H9 (cell line): ENCODE results near the gene ANTXRL. TPM values are rescaled to one million over a fixed set of nuclear protein-coding genes. Genes with fewer than 3 reads are reported as not detected.

Source experiments
- DNase-seq: peaks from one replicate; pipeline ENCODE4 v3.0.0-alpha.2; 2017
- H2AFZ ChIP-seq: one replicate; pipeline ENCODE4 v1.6.1; 2013; ENCODE audit warnings: mild to moderate bottlenecking, low read length, control low read depth, moderate library complexity
- H2AK5ac ChIP-seq: 2 replicates; pipeline ENCODE4 v1.6.1; 2013; ENCODE audit warnings: low read length, control low read depth, mixed read lengths; ENCODE audit not compliant: insufficient read length
- H2BK120ac ChIP-seq: one replicate; pipeline ENCODE4 v1.6.1; 2013; ENCODE audit warnings: low read depth, mild to moderate bottlenecking, low read length, control low read depth, inconsistent platforms; ENCODE audit not compliant: poor library complexity, severe bottlenecking
- H2BK12ac ChIP-seq: 2 replicates; pipeline ENCODE4 v1.6.1; 2013; ENCODE audit warnings: low read length, control low read depth, mixed read lengths, low read depth; ENCODE audit not compliant: insufficient read length
- H2BK15ac ChIP-seq: 2 replicates; pipeline ENCODE4 v1.6.1; 2013; ENCODE audit warnings: low read depth, low read length, control low read depth
- H2BK20ac ChIP-seq: one replicate; pipeline ENCODE4 v1.6.1; 2013; ENCODE audit warnings: low read depth, mild to moderate bottlenecking, low read length, control low read depth, inconsistent platforms; ENCODE audit not compliant: poor library complexity, severe bottlenecking
- H2BK5ac ChIP-seq: 2 replicates; pipeline ENCODE4 v1.6.1; 2013; ENCODE audit warnings: low read length, control low read depth, mixed read lengths; ENCODE audit not compliant: insufficient read length
- H3K14ac ChIP-seq: 2 replicates; pipeline ENCODE4 v1.6.1; 2013; ENCODE audit warnings: low read length, control low read depth; ENCODE audit not compliant: insufficient read depth
- H3K18ac ChIP-seq: 2 replicates; pipeline ENCODE4 v1.6.1; 2013; ENCODE audit warnings: low read depth, mild to moderate bottlenecking, mixed read lengths, low read length, control low read depth; ENCODE audit not compliant: insufficient read length
- H3K23ac ChIP-seq: 2 replicates; pipeline ENCODE4 v1.6.1; 2013; ENCODE audit warnings: low read length, control low read depth, mixed read lengths, low read depth; ENCODE audit not compliant: insufficient read length
- H3K23me2 ChIP-seq: 2 replicates; pipeline ENCODE4 v1.6.1; 2013; ENCODE audit warnings: low read depth, mild to moderate bottlenecking, mixed read lengths, low read length, control low read depth; ENCODE audit not compliant: insufficient read length, poor library complexity, severe bottlenecking
- H3K27ac ChIP-seq: 2 replicates; pipeline ENCODE4 v1.5.1; 2013; ENCODE audit warnings: low read length, control low read depth, mixed read lengths, low read depth; ENCODE audit not compliant: insufficient read length
- H3K27me3 ChIP-seq: 2 replicates; pipeline ENCODE4 v1.6.1; 2013; ENCODE audit warnings: low read length, control low read depth, inconsistent platforms; ENCODE audit not compliant: insufficient read depth
- H3K4ac ChIP-seq: 2 replicates; pipeline ENCODE4 v1.6.1; 2013; ENCODE audit warnings: low read depth, mild to moderate bottlenecking, control low read depth, inconsistent platforms, low read length, moderate library complexity
- H3K4me1 ChIP-seq: 2 replicates; pipeline ENCODE4 v1.6.1; 2013; ENCODE audit warnings: low read length, control low read depth, inconsistent platforms; ENCODE audit not compliant: insufficient read depth
- H3K4me2 ChIP-seq: 2 replicates; pipeline ENCODE4 v1.6.1; 2013; ENCODE audit warnings: low read length, control low read depth, mixed read lengths; ENCODE audit not compliant: insufficient read length, insufficient read depth
- H3K56ac ChIP-seq: 2 replicates; pipeline ENCODE4 v1.6.1; 2013; ENCODE audit warnings: low read depth, mild to moderate bottlenecking, mixed read lengths, low read length, control low read depth; ENCODE audit not compliant: insufficient read length
- H3K79me1 ChIP-seq: 2 replicates; pipeline ENCODE4 v1.6.1; 2013; ENCODE audit warnings: low read depth, mild to moderate bottlenecking, moderate library complexity, low read length, control low read depth, inconsistent platforms; ENCODE audit not compliant: insufficient read depth, poor library complexity, severe bottlenecking
- H3K79me2 ChIP-seq: 2 replicates; pipeline ENCODE4 v1.6.1; 2013; ENCODE audit warnings: low read length, control low read depth, inconsistent platforms; ENCODE audit not compliant: insufficient read depth
- H3K9ac ChIP-seq: 2 replicates; pipeline ENCODE4 v1.6.1; 2013; ENCODE audit warnings: low read length, control low read depth, mixed read lengths; ENCODE audit not compliant: insufficient read length; ENCODE audit errors: extremely low read depth
- H3K9me3 ChIP-seq: one replicate; pipeline ENCODE4 v1.6.1; 2013; ENCODE audit warnings: low read depth, low read length, inconsistent platforms; ENCODE audit not compliant: control insufficient read depth
- H3T11ph ChIP-seq: one replicate; pipeline ENCODE4 v1.6.1; 2013; ENCODE audit warnings: mild to moderate bottlenecking, low read length, control low read depth, inconsistent platforms
- H4K20me1 ChIP-seq: one replicate; pipeline ENCODE4 v1.6.1; 2013; ENCODE audit not compliant: control insufficient read depth, insufficient read length, insufficient read depth
- H4K5ac ChIP-seq: 2 replicates; pipeline ENCODE4 v1.6.1; 2013; ENCODE audit warnings: low read depth, mild to moderate bottlenecking, mixed read lengths, low read length, control low read depth; ENCODE audit not compliant: insufficient read length
- H4K8ac ChIP-seq: replicated peaks from 2 replicates; pipeline ENCODE4 v1.6.1; 2013; ENCODE audit warnings: low read length, control low read depth, mixed read lengths, low read depth; ENCODE audit not compliant: insufficient read length
- H4K91ac ChIP-seq: 2 replicates; pipeline ENCODE4 v1.6.1; 2013; ENCODE audit warnings: low read depth, mild to moderate bottlenecking, moderate library complexity, mixed read lengths, low read length, control low read depth; ENCODE audit not compliant: insufficient read length
- H3K27ac Mint-ChIP-seq, 3 experiments: 2 replicates in 2 of 3; 3 replicates in 1 of 3; pipeline ENCODE4 v1.8.0; 2020 to 2021; ENCODE audit warnings: mixed read lengths in 3 of 3, mild to moderate bottlenecking in 1 of 3, moderate library complexity in 1 of 3
- H3K27me3 Mint-ChIP-seq: 2 replicates; pipeline ENCODE4 v1.8.0; 2021; ENCODE audit warnings: low read depth, mild to moderate bottlenecking, moderate library complexity, mixed read lengths
- H3K36me3 Mint-ChIP-seq, 3 experiments: 2 replicates in 2 of 3; 3 replicates in 1 of 3; pipeline ENCODE4 v1.8.0; 2020 to 2021; ENCODE audit warnings: low read depth in 3 of 3, mixed read lengths in 3 of 3; ENCODE audit not compliant: insufficient read depth in 1 of 3
- H3K4me1 Mint-ChIP-seq, 2 experiments: 2 replicates each; pipeline ENCODE4 v1.8.0; 2020; ENCODE audit warnings: mixed read lengths in 2 of 2
- H3K4me3 Mint-ChIP-seq, 2 experiments: 2 replicates in 1 of 2; 3 replicates in 1 of 2; pipeline ENCODE4 v1.8.0; 2020 to 2021; ENCODE audit warnings: mild to moderate bottlenecking in 2 of 2, mixed read lengths in 2 of 2, moderate library complexity in 1 of 2
- H3K9me3 Mint-ChIP-seq, 2 experiments: 2 replicates in 1 of 2; 3 replicates in 1 of 2; pipeline ENCODE4 v1.8.0; 2020; ENCODE audit warnings: mild to moderate bottlenecking in 2 of 2, mixed read lengths in 2 of 2, moderate library complexity in 1 of 2
- CTCF ChIP-seq: fragments of 200-600 bp; sonication (generic); conservative IDR thresholded peaks from 3 replicates; pipeline ENCODE4 v1.8.0; 2021; ENCODE audit warnings: antibody characterized with exemption, mild to moderate bottlenecking
- WGBS: extraction: QIAGEN DNeasy Blood & Tissue Kit; methylation state at CpG from one replicate; pipeline ENCODE4 v1.1.7; 2013; ENCODE audit warnings: missing lambda C conversion rate, low lambda C conversion rate, mixed read lengths; ENCODE audit not compliant: insufficient read length; ENCODE audit errors: extremely low coverage; 5-methylcytosine and 5-hydroxymethylcytosine counted together
- total RNA-seq: library from RNA; stranded (reverse); gene quantifications from 2 replicates; pipeline ENCODE4 v1.2.1, GENCODE V29; 2021

ANTXRL gene
- total RNA-seq, 1 experiment from 2014 or later = not detected

GRCh38 chr10:46250481-46250880 is 36.3 kb upstream of the ANTXRL start:
- DNase-seq = no peak
- Histone ChIP-seq H4K91ac (no peak overlapping the region), H2BK12ac (no peak overlapping the region), H2BK20ac (no peak overlapping the region), H4K5ac (no peak overlapping the region), H3K23ac (no peak overlapping the region), H3K9ac (no peak overlapping the region), H2BK120ac (no peak overlapping the region), H3K23me2 (no peaks in the 10 kb centered on the region), H3K79me1 (no peaks in the 10 kb centered on the region), H3K4me1 (no peaks in the 10 kb centered on the region), H3K56ac (no peak overlapping the region), H3K18ac (no peak overlapping the region), H2AK5ac (no peak overlapping the region), H3K4ac (no peak overlapping the region), H3K9me3 (no peaks in the 10 kb centered on the region), H3K4me2 (no peak overlapping the region), H3T11ph (no peak overlapping the region), H4K8ac (no peak overlapping the region), H4K20me1 (no peaks in the 10 kb centered on the region), H3K27me3 (no peaks in the 10 kb centered on the region), H3K14ac (no peak overlapping the region), H2BK5ac (no peak overlapping the region), H2BK15ac (no peak overlapping the region), H2AFZ (no peak overlapping the region), H3K27ac (no peak overlapping the region), H3K79me2 (no peaks in the 10 kb centered on the region)
- Mint-ChIP-seq H3K9me3 (no peaks in the 10 kb centered on the region; a peak in 1 of 5 replicates), H3K27me3 (no peaks in the 10 kb centered on the region; the same call in 1 of the 2 replicates), H3K36me3 (no peaks in the 10 kb centered on the region), H3K4me1 (no peaks in the 10 kb centered on the region), H3K4me3 (no peak overlapping the region), H3K27ac (no peak overlapping the region)
- no peak for TF ChIP-seq CTCF
- no CpG with 5 or more reads among the region's 5 CpGs for WGBS
